Subcutaneous abdominal adipose tissue (tissue), 5 donors: ENCODE results near the gene SDSL.

ENCODE experiments used
- H3K27ac ChIP-seq: one replicate; pipeline ENCODE4 v1.7.0; 2013; ENCODE audit warnings: low read depth, mild to moderate bottlenecking, inconsistent platforms, low read length, moderate library complexity
- H3K27me3 ChIP-seq, 5 donors: one replicate each; pipeline ENCODE4 v1.7.0; 2013; ENCODE audit warnings: low read length in 5 of 5, inconsistent platforms in 1 of 5; ENCODE audit not compliant: control insufficient read depth in 5 of 5, insufficient read depth in 4 of 5
- H3K36me3 ChIP-seq, 5 donors: one replicate each; pipeline ENCODE4 v1.7.0; 2013; ENCODE audit warnings: low read length in 5 of 5; ENCODE audit not compliant: control insufficient read depth in 5 of 5, insufficient read depth in 5 of 5
- H3K4me1 ChIP-seq, 5 donors: one replicate each; pipeline ENCODE4 v1.7.0; 2013; ENCODE audit warnings: low read length in 5 of 5, mild to moderate bottlenecking in 3 of 5, moderate library complexity in 1 of 5; ENCODE audit not compliant: control insufficient read depth in 5 of 5, insufficient read depth in 5 of 5
- H3K4me3 ChIP-seq, 5 donors: one replicate each; pipeline ENCODE4 v1.7.0; 2013; ENCODE audit warnings: low read length in 5 of 5, low read depth in 1 of 5
- H3K9ac ChIP-seq, 5 donors: one replicate each; pipeline ENCODE4 v1.7.0; 2013; ENCODE audit warnings: low read length in 5 of 5, mild to moderate bottlenecking in 4 of 5, moderate library complexity in 3 of 5
- H3K9me3 ChIP-seq, 5 donors: one replicate each; pipeline ENCODE4 v1.7.0; 2013; ENCODE audit warnings: low read length in 5 of 5; ENCODE audit not compliant: control insufficient read depth in 5 of 5
- donor health status: healthy.
- donor health status: healthy.
- donor health status: healthy.
- donor health status: healthy.
- donor health status: healthy.

Gene SDSL

GRCh38 chr12:113386866-113387566 is 35.2 kb upstream of the SDSL start:
- Histone ChIP-seq H3K4me3 (no peak overlapping the region), H3K4me1 (no peaks in the 10 kb centered on the region), H3K36me3 (peaks cover 6 to 94% (median 69%) of the 10 kb centered on the region in 5 donors), H3K9me3 (no peaks in the 10 kb centered on the region), H3K27ac (no peak overlapping the region), H3K27me3 (no peaks in the 10 kb centered on the region), H3K9ac (no peak overlapping the region)

GRCh38 chr12:113387631-113388030 is 34.5 kb upstream of the SDSL start:
- Histone ChIP-seq H3K4me1 (no peaks in the 10 kb centered on the region), H3K9me3 (no peaks in the 10 kb centered on the region), H3K36me3 (peaks cover 4 to 89% (median 67%) of the 10 kb centered on the region in 5 donors), H3K9ac (no peak overlapping the region), H3K27ac (no peak overlapping the region), H3K27me3 (no peaks in the 10 kb centered on the region), H3K4me3 (no peak overlapping the region)

- peaks cover 0 to 4% (median 0%) of the 10 kb centered on the region in 5 donors for H3K9me3 ChIP-seq
- H3K9ac ChIP-seq, result no peak overlapping the region
- H3K4me1 ChIP-seq, result no peaks in the 10 kb centered on the region
- H3K27ac ChIP-seq, result no peak overlapping the region
- no peak overlapping the region for H3K4me3 ChIP-seq
- H3K36me3 ChIP-seq, result peaks cover 4 to 82% (median 64%) of the 10 kb centered on the region in 5 donors
- H3K27me3 ChIP-seq, result no peaks in the 10 kb centered on the region
Measured at GRCh38 chr12:113388351-113388750, 33.8 kb upstream of the SDSL start.

DNA sequence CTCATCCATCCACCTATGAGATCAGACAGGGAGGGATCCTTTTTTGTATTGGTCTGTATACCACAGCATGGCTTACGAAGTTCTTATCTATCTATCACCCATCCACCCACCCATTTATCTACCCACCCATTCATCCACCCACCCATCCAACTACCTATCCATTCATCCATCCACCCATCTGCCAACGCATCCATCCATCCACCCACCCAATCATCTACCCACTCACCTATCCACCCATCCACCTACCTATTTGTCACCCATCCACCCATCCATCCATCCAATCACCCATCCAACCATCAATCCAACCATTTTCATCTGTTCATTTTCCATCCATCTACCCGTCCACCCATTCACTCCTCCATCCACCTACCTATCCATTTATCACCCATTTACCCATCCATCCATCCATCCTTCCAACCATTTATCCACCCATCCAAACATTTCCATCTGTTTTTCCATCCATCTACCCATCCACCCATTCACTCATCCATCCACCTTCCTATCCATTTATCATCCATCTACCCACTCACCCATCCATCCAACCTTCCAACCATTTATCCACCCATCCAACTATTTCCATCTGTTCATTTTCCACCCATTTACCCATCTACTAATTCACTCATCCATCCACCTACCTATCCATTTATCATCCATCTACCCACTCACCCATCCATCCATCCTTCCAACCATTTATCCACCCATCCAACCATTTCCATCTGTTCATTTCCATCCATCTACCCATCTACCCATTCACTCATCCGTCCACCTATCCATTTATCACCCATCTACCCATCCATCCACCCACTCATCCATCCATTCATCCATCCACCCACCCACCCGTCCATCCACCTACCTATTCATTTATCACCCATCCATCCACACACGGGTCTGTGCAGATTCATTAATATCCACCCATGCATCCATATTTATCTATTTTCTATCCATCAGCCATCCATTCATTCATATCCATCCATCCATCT is 31.8 kb upstream of the SDSL start:
- Histone ChIP-seq H3K27ac (no peak overlapping the region), H3K9me3 (peaks cover 0 to 5% (median under 1%) of the 10 kb centered on the region in 5 donors), H3K36me3 (peaks cover 4 to 62% (median 49%) of the 10 kb centered on the region in 5 donors), H3K27me3 (no peaks in the 10 kb centered on the region), H3K4me1 (no peaks in the 10 kb centered on the region), H3K4me3 (no peak overlapping the region), H3K9ac (no peak overlapping the region)

- H3K4me1 ChIP-seq, result no peaks in the 10 kb centered on the region
- peaks cover 0 to 5% (median 2%) of the 10 kb centered on the region in 5 donors for H3K9me3 ChIP-seq
- no peak overlapping the region for H3K27ac ChIP-seq
- H3K9ac ChIP-seq, result no peak overlapping the region
- no peaks in the 10 kb centered on the region for H3K27me3 ChIP-seq
- H3K36me3 ChIP-seq, result peaks cover 4 to 55% (median 44%) of the 10 kb centered on the region in 5 donors
- no peak overlapping the region for H3K4me3 ChIP-seq
Measured at GRCh38 chr12:113391145-113391544, 31.0 kb upstream of the SDSL start.

- H3K9me3 ChIP-seq, result peaks cover 0 to 5% (median 2%) of the 10 kb centered on the region in 5 donors
- no peaks in the 10 kb centered on the region for H3K4me1 ChIP-seq
- H3K9ac ChIP-seq, result no peak overlapping the region
- H3K27ac ChIP-seq, result no peak overlapping the region
- H3K4me3 ChIP-seq, result no peak overlapping the region
- H3K36me3 ChIP-seq, result peaks cover 4 to 50% (median 42%) of the 10 kb centered on the region in 5 donors
- no peaks in the 10 kb centered on the region for H3K27me3 ChIP-seq
Measured at GRCh38 chr12:113391650-113392337, 30.4 kb upstream of the SDSL start.

DNA sequence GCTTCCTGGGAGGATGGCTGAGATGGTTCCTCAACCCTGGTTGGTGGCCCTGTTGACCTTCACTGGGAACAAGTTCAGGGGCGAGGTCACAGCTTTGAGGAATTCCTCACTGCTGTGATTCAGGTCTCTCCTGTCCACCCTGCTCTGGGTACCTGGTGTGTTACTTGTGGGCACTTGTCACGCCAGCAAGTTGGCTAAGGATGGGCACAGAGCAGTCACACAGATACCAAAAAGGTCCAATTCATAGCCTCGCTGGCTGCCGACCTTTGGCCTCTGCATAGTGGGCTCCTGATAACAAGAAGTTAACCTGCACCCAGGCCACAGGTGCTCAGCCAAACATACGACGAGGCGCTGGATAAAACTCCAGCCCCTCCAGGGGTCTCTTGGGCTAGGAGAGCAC is 29.7 kb upstream of the SDSL start:
- peaks cover 0 to 5% (median 2%) of the 10 kb centered on the region in 5 donors for H3K9me3 ChIP-seq
- no peaks in the 10 kb centered on the region for H3K27me3 ChIP-seq
- peaks cover 4 to 43% (median 35%) of the 10 kb centered on the region in 5 donors for H3K36me3 ChIP-seq
- H3K4me1 ChIP-seq, result no peaks in the 10 kb centered on the region
- no peak overlapping the region for H3K4me3 ChIP-seq
- no peak overlapping the region for H3K9ac ChIP-seq
- H3K27ac ChIP-seq, result no peak overlapping the region

DNA sequence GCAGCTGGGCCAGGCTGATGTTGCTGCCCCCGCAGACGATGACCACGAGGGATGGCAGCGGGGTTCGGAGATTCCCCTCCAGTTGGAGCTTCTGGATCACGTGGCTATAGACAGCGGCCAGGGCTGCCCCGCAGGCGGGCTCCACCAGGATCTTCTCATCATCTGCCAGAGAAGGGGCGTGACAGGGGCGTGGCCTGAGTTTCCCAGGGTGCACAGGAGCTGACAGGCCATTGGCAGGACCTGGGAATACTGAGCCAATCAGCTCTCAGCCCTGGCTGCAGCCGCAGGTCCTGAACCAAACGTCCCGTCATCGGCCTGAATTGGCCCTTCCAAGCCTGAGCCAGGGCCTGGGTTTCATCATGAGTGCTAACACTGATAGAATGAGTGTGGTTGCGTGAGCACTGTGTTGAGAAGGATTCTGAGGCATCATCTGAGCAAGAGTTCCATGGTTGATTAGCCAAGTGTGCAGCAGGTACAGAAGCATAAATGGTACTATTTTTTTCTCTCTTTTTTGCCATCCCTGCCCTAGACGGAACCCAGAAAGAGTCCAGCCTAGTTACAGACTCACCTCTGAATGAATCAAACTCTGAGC is 29.1 kb upstream of the SDSL start:
- Histone ChIP-seq H3K9ac (no peak overlapping the region), H3K27ac (no peak overlapping the region), H3K27me3 (no peaks in the 10 kb centered on the region), H3K36me3 (peaks cover 4 to 37% (median 31%) of the 10 kb centered on the region in 5 donors), H3K4me3 (no peak overlapping the region), H3K4me1 (no peaks in the 10 kb centered on the region), H3K9me3 (peaks cover 0 to 5% (median 2%) of the 10 kb centered on the region in 5 donors)

DNA sequence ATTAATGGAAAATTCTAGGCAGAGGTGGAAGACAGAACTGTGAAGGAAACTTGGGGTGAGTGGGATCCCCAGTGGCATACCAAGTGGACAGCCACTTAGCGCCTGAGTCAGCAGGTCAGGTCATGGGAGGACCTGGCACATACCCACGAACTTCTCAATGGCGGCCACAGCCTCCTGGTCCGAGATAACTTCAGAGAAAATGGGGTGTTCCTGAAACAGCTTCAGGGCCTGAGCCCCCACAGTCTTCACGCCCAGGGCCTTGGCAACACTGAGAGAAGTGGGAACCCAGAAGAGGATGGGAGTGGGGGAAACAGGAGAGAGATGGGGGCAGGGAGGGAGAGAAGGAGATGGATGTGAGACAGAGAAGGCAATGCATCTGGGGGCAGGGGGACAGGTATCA is 28.4 kb upstream of the SDSL start:
- Histone ChIP-seq H3K4me1 (no peaks in the 10 kb centered on the region), H3K9ac (no peak overlapping the region), H3K9me3 (peaks cover 0 to 5% (median 2%) of the 10 kb centered on the region in 5 donors), H3K27ac (no peak overlapping the region), H3K4me3 (no peak overlapping the region), H3K27me3 (peaks cover 0 to 2% (median 0%) of the 10 kb centered on the region in 5 donors), H3K36me3 (peaks cover 4 to 30% (median 25%) of the 10 kb centered on the region in 5 donors)
